Activated CD4-positive, CD25-positive, alpha-beta regulatory T cell (primary cell): ENCODE data around the gene HNRNPCL4.
"Not testable (repeated sequence)": the region's sequence is repeated elsewhere in the genome, so short reads cannot be mapped to it uniquely, and the experiment has no call there.

Experiments
- DNase-seq, 4 experiments: peaks; one replicate each; lab custom pipeline; 2025; lab: John Stamatoyannopoulos, UW

HNRNPCL4 gene

GRCh38 chr1:13165531-13165930 lies at the start of gene HNRNPCL4:
HNRNPCL4 (minus strand) TSS chr1:13165631; CDS start chr1:13165467, 164 bp downstream.
- DNase-seq: not testable (repeated sequence)

GRCh38 chr1:13208712-13209111 lies 43.3 kb upstream of the HNRNPCL4 start:
- not testable (repeated sequence) for DNase-seq

GRCh38 chr1:13201309-13201708 lies 35.9 kb upstream of the HNRNPCL4 start, which contains the start of gene PRAMEF13:
PRAMEF13 (minus strand) TSS chr1:13201409; CDS start chr1:13199589, 1,820 bp downstream.
- DNase-seq: not testable (repeated sequence)

- not testable (repeated sequence) for DNase-seq
Observed at GRCh38 chr1:13171548-13171947, 6.1 kb upstream of the HNRNPCL4 start, which contains the start of gene PRAMEF9. PRAMEF9 (plus strand) TSS chr1:13171848; CDS start chr1:13175281, 3,433 bp downstream.

GRCh38 chr1:13155909-13156308 lies 9.5 kb downstream of the HNRNPCL4 start, which contains the start of gene PRAMEF26:
PRAMEF26 (minus strand) TSS chr1:13156009; CDS start chr1:13153095, 2,914 bp downstream.
- not testable (repeated sequence) for DNase-seq

GRCh38 chr1:13116754-13117153 lies 48.7 kb downstream of the HNRNPCL4 start, which contains the start of gene HNRNPCL2:
HNRNPCL2 (minus strand) TSS chr1:13116854; CDS start chr1:13116400, 454 bp downstream.
- not testable (repeated sequence) for DNase-seq
